CD4-positive, CD25-positive, alpha-beta regulatory T cell (primary cell): ENCODE results near the gene PIK3C3. TPM values are rescaled to one million over a fixed set of nuclear protein-coding genes. Genes with fewer than 3 reads are reported as not detected.

Source experiments
- ATAC-seq, 2 donors: fragments of 150-1000 bp; cut with Tn5 transposase; one replicate each; pipeline ENCODE4 v1.10.0; 2021; ENCODE audit warnings: low read depth in 2 of 2, moderate number of reproducible peaks in 2 of 2, moderate library complexity in 1 of 2
- DNase-seq, 3 donors: peaks; one replicate each; pipeline versions ENCODE4 v3.0.0 to v3.0.0-alpha.2; 2012 to 2022; ENCODE audit warnings: mixed read lengths in 1 of 3
- H3K27ac ChIP-seq: one replicate; pipeline ENCODE4 v1.7.0; 2013; ENCODE audit warnings: mild to moderate bottlenecking, low read length; ENCODE audit not compliant: insufficient read depth, poor library complexity, severe bottlenecking
- H3K27me3 ChIP-seq: one replicate; pipeline ENCODE4 v1.7.0; 2013; ENCODE audit warnings: low read length; ENCODE audit not compliant: control insufficient read depth, insufficient read depth
- H3K36me3 ChIP-seq: one replicate; pipeline ENCODE4 v1.7.0; 2013; ENCODE audit warnings: mild to moderate bottlenecking, low read length, moderate library complexity; ENCODE audit not compliant: control insufficient read depth, insufficient read depth
- H3K4me1 ChIP-seq: 2 replicates; pipeline ENCODE4 v1.7.0; 2013; ENCODE audit warnings: mild to moderate bottlenecking, low read length; ENCODE audit not compliant: insufficient read depth, control insufficient read depth, poor library complexity, severe bottlenecking
- H3K4me3 ChIP-seq: one replicate; pipeline ENCODE4 v1.7.0; 2013; ENCODE audit warnings: low read depth, mild to moderate bottlenecking, low read length, moderate library complexity
- H3K9me3 ChIP-seq, 2 experiments: 1 replicate in 1 of 2; 2 replicates in 1 of 2; pipeline ENCODE4 v1.7.0; 2013; ENCODE audit warnings: low read length in 2 of 2, mild to moderate bottlenecking in 1 of 2, moderate library complexity in 1 of 2; ENCODE audit not compliant: control insufficient read depth in 2 of 2
- H3K27ac Mint-ChIP-seq, 3 donors: one replicate each; pipeline ENCODE4 v1.8.0; 2020 to 2022; ENCODE audit warnings: mild to moderate bottlenecking in 3 of 3, mixed read lengths in 3 of 3, moderate library complexity in 2 of 3
- H3K27me3 Mint-ChIP-seq: one replicate; pipeline ENCODE4 v1.8.0; 2022; ENCODE audit warnings: mild to moderate bottlenecking, mixed read lengths
- H3K36me3 Mint-ChIP-seq: one replicate; pipeline ENCODE4 v1.8.0; 2020; ENCODE audit warnings: mixed read lengths
- H3K4me1 Mint-ChIP-seq, 4 donors: one replicate each; pipeline ENCODE4 v1.8.0; 2020 to 2022; ENCODE audit warnings: mixed read lengths in 4 of 4, mild to moderate bottlenecking in 1 of 4
- H3K4me3 Mint-ChIP-seq, 4 donors: one replicate each; pipeline ENCODE4 v1.8.0; 2020 to 2022; ENCODE audit warnings: mild to moderate bottlenecking in 4 of 4, mixed read lengths in 4 of 4, moderate library complexity in 3 of 4
- H3K9me3 Mint-ChIP-seq, 7 donors: one replicate each; pipeline ENCODE4 v1.8.0; 2020 to 2022; ENCODE audit warnings: mixed read lengths in 7 of 7, mild to moderate bottlenecking in 3 of 7, moderate library complexity in 2 of 7
- polyA plus RNA-seq, 4 donors: library from polyadenylated mRNA; unstranded; fragments of 300-500 nt; fragmentation: Illumina TruSeq; gene quantifications; one replicate each; pipeline ENCODE4 v1.2.3, GENCODE V29; 2021
- total RNA-seq: library from RNA; stranded (reverse); gene quantifications from one replicate; pipeline ENCODE4 v1.2.3, GENCODE V29; 2022

Gene PIK3C3
- total RNA-seq (77.1 TPM), polyA plus RNA-seq (10 to 100 TPM; 42.4 to 52.9 (median 45.2) TPM)

DNA sequence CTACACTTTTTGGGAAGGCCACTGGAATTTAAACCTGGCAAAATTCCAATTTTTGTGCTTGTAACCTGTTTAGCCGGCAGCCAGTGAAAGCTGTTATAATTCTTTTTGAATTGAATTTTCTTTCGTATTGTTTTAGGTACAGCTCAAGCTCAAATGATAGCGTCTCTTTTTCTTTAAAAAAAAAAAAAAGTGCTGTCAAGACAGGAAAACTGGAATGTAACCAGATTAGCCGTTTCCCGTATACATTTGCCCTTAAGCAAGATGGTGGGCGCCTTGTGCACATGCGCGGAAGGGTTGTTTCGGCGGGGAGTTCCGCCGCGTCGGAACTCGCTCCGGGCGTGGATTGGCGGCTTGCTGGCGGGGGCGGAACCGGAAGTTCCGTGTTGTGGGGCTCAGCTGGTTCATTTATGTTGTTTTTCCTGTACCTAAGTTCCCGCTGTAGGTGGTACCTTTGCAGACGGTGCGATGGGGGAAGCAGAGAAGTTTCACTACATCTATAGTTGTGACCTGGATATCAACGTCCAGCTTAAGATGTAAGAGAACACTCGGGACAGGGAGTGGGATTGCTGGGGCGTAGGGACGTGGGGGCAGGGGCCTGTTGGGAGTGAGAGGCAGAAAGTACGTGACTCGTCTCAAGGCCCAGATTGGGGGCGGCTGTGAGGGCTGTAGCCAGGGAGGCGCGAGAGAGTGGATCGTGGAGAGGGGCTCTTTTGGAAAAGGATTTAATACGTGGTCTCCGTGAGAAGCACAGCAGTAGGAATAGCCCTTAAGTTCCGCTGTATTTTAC is at the start of gene PIK3C3:
PIK3C3 (plus strand) TSS at position 408 of the 787 bp plus-strand sequence; CDS start at position 466, 58 bp downstream.
- Mint-ChIP-seq H3K4me1 (peaks cover 24 to 44% (median 35%) of the 10 kb centered on the region in 4 donors), H3K9me3 (peaks cover 0 to 1% (median 0%) of the 10 kb centered on the region in 7 donors), H3K36me3 (peaks cover 19% of the 10 kb centered on the region), H3K27me3 (peaks cover 13% of the 10 kb centered on the region), H3K4me3 (peak within 1 kb of the TSS; percentile 96 to 100 (median 98)), H3K27ac (peak within 1 kb of the TSS; percentile 99)
- DNase-seq = peak; percentile 96 to 99 (median 97)
- Histone ChIP-seq H3K27ac (peak within 1 kb of the TSS; percentile 82), H3K4me1 (peaks cover 42% of the 10 kb centered on the region), H3K9me3 (no peaks in the 10 kb centered on the region), H3K4me3 (peak within 1 kb of the TSS; percentile 100), H3K36me3 (peaks cover 24% of the 10 kb centered on the region), H3K27me3 (peaks cover 1% of the 10 kb centered on the region)
- peak; percentile 92 to 97 for ATAC-seq

DNA sequence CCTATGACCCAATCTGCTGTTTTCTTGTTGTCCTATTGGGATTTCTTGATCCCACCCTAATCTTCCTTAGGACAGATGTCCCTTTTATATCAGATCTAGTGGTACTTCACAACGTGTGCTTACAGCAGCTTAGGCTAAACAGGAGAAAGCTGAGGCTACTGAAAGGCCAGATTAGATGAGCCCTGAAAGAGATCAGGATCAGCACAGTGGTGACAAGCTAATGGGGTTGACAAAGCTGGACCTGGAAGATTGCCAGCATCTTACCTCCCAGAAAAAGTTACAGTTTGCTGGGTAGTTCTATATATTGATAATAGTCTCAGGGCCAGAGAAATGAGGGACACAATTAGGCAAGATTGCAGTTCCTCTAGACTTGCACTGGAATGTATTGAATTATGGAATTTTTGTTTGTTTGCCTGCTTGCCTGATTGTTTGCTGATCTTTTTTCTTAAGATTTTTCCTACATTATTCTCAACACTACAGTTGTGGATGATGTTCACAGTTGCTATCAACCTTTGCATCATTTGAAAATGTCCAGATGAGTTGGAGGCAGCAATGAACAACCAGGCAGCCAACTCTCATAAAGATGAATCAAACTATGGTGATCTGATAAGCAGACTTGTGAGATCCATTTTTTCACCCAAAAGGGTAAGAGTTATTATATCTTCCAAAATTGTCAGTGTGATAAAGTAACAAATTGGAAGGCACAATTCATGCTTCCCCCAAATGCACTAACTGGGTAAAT is 49.1 kb upstream of the PIK3C3 start:
- no peak for ATAC-seq
- peak overlapping the region in 2 of 4 donors; percentile 59 to 68 for H3K4me3 Mint-ChIP-seq

DNA sequence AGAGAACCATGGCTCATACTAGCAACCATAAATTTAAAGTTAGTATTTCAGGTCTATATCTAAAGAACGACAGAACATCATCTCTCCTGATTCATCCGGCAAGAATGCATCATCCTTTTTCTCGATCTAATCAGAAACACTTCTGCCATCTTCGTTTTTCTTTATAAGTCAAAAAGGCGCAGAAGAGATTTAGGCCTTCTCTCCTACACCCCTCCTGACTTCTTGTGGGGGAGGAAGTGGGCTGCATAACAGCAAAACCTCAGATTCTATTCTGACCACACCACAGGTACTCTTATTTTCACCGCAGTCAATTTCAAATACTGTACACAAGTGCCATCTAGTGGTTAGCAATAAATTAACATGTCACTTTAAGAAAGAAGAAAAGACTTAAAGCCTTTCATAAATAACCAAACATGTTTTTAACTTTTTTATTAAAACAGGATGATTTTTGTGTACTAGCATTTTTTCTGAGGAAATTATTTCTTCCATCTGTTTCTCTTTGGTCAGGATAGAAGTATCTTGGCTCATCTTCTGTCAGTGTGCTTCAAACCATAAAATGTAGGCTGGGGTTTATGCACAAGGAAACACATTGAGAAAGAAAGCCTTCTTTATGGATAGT is 48.4 kb upstream of the PIK3C3 start:
- Histone ChIP-seq H3K9me3 (no peaks in the 10 kb centered on the region), H3K4me1 (no peaks in the 10 kb centered on the region), H3K27ac (no peak overlapping the region), H3K4me3 (no peak overlapping the region), H3K27me3 (no peaks in the 10 kb centered on the region), H3K36me3 (no peaks in the 10 kb centered on the region)
- Mint-ChIP-seq H3K4me3 (peak overlapping the region in 2 of 4 donors; percentile 59 to 68), H3K27me3 (no peaks in the 10 kb centered on the region), H3K27ac (peak overlapping the region; percentile 48 to 56 (median 52)), H3K36me3 (no peaks in the 10 kb centered on the region), H3K9me3 (no peaks in the 10 kb centered on the region), H3K4me1 (peaks cover 6 to 14% (median 8%) of the 10 kb centered on the region in 4 donors)
- DNase-seq (peak in 2 of 3 donors; percentile 63 to 89), ATAC-seq (peak; percentile 86 to 95)

More for the DNA sequence above, 49.1 kb upstream of the PIK3C3 start:
- no peaks in the 10 kb centered on the region for H3K9me3 ChIP-seq
- no peak for DNase-seq
- H3K4me1 ChIP-seq = no peaks in the 10 kb centered on the region
- H3K27ac ChIP-seq = no peak overlapping the region
- no peaks in the 10 kb centered on the region for H3K36me3 ChIP-seq
- H3K27me3 ChIP-seq = no peaks in the 10 kb centered on the region
- Mint-ChIP-seq H3K9me3 (no peaks in the 10 kb centered on the region), H3K4me1 (peaks cover 6 to 14% (median 8%) of the 10 kb centered on the region in 4 donors), H3K27me3 (no peaks in the 10 kb centered on the region), H3K36me3 (no peaks in the 10 kb centered on the region), H3K27ac (peak overlapping the region in 2 of 3 donors; percentile 52 to 56)
- H3K4me3 ChIP-seq = no peak overlapping the region

DNA sequence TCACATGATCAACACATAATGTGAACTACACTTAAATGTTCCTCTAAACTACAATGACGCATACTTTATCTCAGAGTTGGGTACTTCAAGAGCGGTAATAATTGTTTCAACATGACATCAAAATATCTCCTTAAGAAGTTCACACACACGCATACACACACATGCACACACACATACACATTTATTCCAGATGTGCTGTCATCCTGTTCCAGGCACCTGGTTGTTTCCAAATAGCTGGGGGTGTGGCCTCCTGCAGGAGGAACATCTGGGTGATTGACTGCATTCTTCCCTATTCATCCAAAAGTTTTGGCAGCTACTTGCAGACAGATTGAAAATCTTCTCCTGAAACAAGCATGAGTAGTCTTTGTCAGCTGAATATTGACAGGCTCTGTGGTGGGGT is 37.9 kb upstream of the PIK3C3 start:
- no peak for DNase-seq
- no peaks in the 10 kb centered on the region for H3K9me3 Mint-ChIP-seq
- H3K27ac ChIP-seq = no peak overlapping the region
- no peak overlapping the region for H3K4me3 ChIP-seq
- peaks cover 4% of the 10 kb centered on the region for H3K27me3 Mint-ChIP-seq
- H3K27ac Mint-ChIP-seq = no peak overlapping the region
- no peaks in the 10 kb centered on the region for H3K4me1 ChIP-seq
- H3K4me1 Mint-ChIP-seq = no peaks in the 10 kb centered on the region
- no peak for ATAC-seq
- H3K4me3 Mint-ChIP-seq = no peak overlapping the region
- no peaks in the 10 kb centered on the region for H3K36me3 ChIP-seq
- H3K27me3 ChIP-seq = peaks cover 4% of the 10 kb centered on the region
- H3K36me3 Mint-ChIP-seq = no peaks in the 10 kb centered on the region
- H3K9me3 ChIP-seq = no peaks in the 10 kb centered on the region

DNA sequence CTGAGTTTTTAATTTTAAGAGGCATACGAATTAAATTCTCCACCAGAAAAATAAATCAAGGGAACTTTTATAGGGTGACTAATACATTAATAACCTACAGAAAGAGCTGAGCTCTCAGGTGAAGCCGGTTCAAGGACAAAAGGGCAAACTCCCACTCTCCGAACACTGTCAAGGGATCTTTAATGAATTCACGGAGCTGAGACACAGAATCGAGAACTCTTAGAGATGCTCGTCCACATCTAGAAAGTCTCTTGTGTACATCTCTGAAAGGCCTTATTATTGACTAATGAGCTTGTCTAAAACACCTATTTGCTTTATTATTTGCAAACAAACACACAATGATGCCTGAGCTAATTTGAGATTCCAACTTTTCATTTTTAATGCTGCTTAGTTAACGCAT is 33.3 kb upstream of the PIK3C3 start:
- H3K9me3 Mint-ChIP-seq = no peaks in the 10 kb centered on the region
- H3K4me1 ChIP-seq = no peaks in the 10 kb centered on the region
- no peaks in the 10 kb centered on the region for H3K4me1 Mint-ChIP-seq
- ATAC-seq (no peak), DNase-seq (no peak)
- no peaks in the 10 kb centered on the region for H3K9me3 ChIP-seq
- peaks cover 4% of the 10 kb centered on the region for H3K27me3 ChIP-seq
- H3K27ac ChIP-seq = no peak overlapping the region
- H3K4me3 ChIP-seq = no peak overlapping the region
- H3K36me3 Mint-ChIP-seq = no peaks in the 10 kb centered on the region
- no peak overlapping the region for H3K4me3 Mint-ChIP-seq
- H3K27me3 Mint-ChIP-seq = peaks cover 7% of the 10 kb centered on the region
- H3K36me3 ChIP-seq = no peaks in the 10 kb centered on the region
- no peak overlapping the region for H3K27ac Mint-ChIP-seq

DNA sequence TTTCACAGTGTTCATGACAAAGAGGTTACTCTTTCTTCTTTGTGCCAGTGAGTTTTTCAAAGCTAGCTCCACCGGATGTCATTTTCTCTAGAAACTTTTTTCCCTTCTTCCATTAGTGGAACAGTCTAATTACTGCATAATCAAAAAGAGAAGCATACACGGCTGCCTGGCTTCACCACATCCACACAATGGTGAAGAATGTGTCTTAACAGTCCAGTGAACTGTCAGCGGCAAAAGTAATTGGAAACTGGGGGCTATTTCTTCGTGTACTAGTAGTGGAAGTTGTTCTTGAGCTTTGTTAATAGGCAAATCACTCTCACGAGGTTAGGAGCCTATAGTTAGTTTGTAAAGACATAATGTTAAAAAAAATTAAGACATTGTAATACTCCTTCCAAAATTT is 32.9 kb upstream of the PIK3C3 start:
- no peak for ATAC-seq
- DNase-seq = no peak
- no peaks in the 10 kb centered on the region for H3K36me3 Mint-ChIP-seq
- no peaks in the 10 kb centered on the region for H3K36me3 ChIP-seq
- no peak overlapping the region for H3K27ac ChIP-seq
- H3K4me1 Mint-ChIP-seq = no peaks in the 10 kb centered on the region
- no peak overlapping the region for H3K4me3 ChIP-seq
- H3K9me3 ChIP-seq = no peaks in the 10 kb centered on the region
- peaks cover 4% of the 10 kb centered on the region for H3K27me3 ChIP-seq
- no peak overlapping the region for H3K27ac Mint-ChIP-seq
- no peaks in the 10 kb centered on the region for H3K9me3 Mint-ChIP-seq
- no peaks in the 10 kb centered on the region for H3K4me1 ChIP-seq
- H3K27me3 Mint-ChIP-seq = peaks cover 4% of the 10 kb centered on the region
- no peak overlapping the region for H3K4me3 Mint-ChIP-seq

DNA sequence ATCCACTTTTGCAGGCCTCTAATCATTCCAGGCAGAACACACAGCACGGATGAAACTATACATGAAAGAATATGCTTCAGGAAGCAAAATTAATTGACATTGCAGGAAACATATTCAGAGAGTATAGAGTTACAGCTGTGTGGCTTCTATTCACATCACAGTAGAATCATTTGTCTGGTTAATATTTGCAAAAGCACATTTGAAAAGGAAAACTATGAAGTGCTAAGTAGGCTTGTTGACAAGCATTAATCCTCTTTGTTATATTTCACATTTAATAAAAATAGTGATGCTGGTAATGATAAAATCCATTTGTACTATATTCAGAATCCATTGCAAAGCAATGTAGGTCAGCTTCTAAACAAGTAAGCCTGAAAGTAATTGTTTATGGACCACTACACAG is 32.2 kb upstream of the PIK3C3 start:
- H3K4me1 Mint-ChIP-seq = no peaks in the 10 kb centered on the region

More for the DNA sequence above, 32.2 kb upstream of the PIK3C3 start:
- ATAC-seq (no peak), DNase-seq (no peak)
- Histone ChIP-seq H3K4me1 (no peaks in the 10 kb centered on the region), H3K4me3 (no peak overlapping the region), H3K36me3 (no peaks in the 10 kb centered on the region), H3K27me3 (peaks cover 4% of the 10 kb centered on the region), H3K27ac (no peak overlapping the region), H3K9me3 (no peaks in the 10 kb centered on the region)
- Mint-ChIP-seq H3K36me3 (no peaks in the 10 kb centered on the region), H3K4me3 (no peak overlapping the region), H3K27ac (no peak overlapping the region), H3K27me3 (peaks cover 7% of the 10 kb centered on the region), H3K9me3 (no peaks in the 10 kb centered on the region)
